Left ventricle myocardium inferior (tissue), 1 donor: ENCODE data around the gene S100A5. TPM values are rescaled to one million over a fixed set of nuclear protein-coding genes. Genes with fewer than 3 reads are reported as not detected.

Experiments used
- DNase-seq: peaks from one replicate; pipeline ENCODE4 v3.0.0-alpha.2; 2020
- H3K27ac ChIP-seq: fragments of 200-600 bp; replicated peaks from 2 replicates; pipeline ENCODE4 v1.8.0; 2021
- H3K27me3 ChIP-seq: fragments of 200-600 bp; 2 replicates; pipeline ENCODE4 v1.8.0; 2021; ENCODE audit warnings: low read depth
- H3K36me3 ChIP-seq: fragments of 200-600 bp; 2 replicates; pipeline ENCODE4 v1.8.0; 2021
- H3K4me1 ChIP-seq: fragments of 200-600 bp; 2 replicates; pipeline ENCODE4 v1.8.0; 2021
- H3K4me3 ChIP-seq: fragments of 200-600 bp; 2 replicates; pipeline ENCODE4 v1.8.0; 2021; ENCODE audit warnings: mild to moderate bottlenecking, moderate library complexity
- H3K9me3 ChIP-seq: fragments of 200-600 bp; replicated peaks from 2 replicates; pipeline ENCODE4 v1.8.0; 2021
- CTCF ChIP-seq: fragments of 200-600 bp; IDR thresholded peaks from 2 replicates; pipeline ENCODE4 v1.8.0; 2021; ENCODE audit warnings: antibody characterized with exemption, mild to moderate bottlenecking, borderline replicate concordance
- intact Hi-C: fragments of 100-400 bp; cut with micrococcal nuclease; formaldehyde crosslinking; loops from one replicate; pipeline ENCODE4 v1.11.0; 2022
- total RNA-seq: library from RNA; stranded (reverse); fragmentation: NEBNext Ultra II Directional; extraction: Animal tissue kit (Norgen Biotek cat#: 25700); gene quantifications from one replicate; pipeline ENCODE4 v1.2.1, GENCODE V29; 2021
- donor health status: DM: no; HTN: yes; CAD: no; lungs with severe emphysema.

The S100A5 gene
- total RNA-seq, 1 donor from 2014 or later: not detected

DNA sequence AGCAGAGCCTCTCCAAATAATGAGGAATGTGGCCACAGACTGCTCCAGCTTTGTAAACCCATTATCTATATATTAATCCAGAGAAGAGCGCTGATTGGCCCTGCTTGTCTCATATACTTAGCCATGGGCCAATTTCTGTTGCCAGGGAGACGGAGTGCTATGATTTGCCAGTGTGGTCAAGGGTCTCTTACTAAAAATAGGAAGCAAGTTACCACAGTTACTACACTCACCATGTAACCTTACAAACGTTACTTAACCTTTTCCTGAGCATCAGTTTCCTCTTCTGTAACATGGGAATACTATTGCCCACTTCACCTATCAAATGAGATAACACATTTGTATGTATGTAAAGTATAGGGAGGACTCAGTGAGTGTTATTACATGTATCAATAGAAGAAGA is 32.6 kb upstream of the S100A5 start:
- Histone ChIP-seq H3K27ac (no peak overlapping the region), H3K36me3 (no peaks in the 10 kb centered on the region), H3K4me3 (no peak overlapping the region), H3K27me3 (no peaks in the 10 kb centered on the region), H3K9me3 (no peaks in the 10 kb centered on the region), H3K4me1 (peaks cover 21% of the 10 kb centered on the region)
- TF ChIP-seq CTCF: no peak
- intact Hi-C loops: no loop called here
- DNase-seq: no peak

GRCh38 chr1:153572569-153573015 is 31.9 kb upstream of the S100A5 start:
- peak; percentile 89 for TF ChIP-seq CTCF
- H3K36me3 ChIP-seq: no peaks in the 10 kb centered on the region
- H3K27me3 ChIP-seq: no peaks in the 10 kb centered on the region
- intact Hi-C loops: no loop called here
- no peak overlapping the region for H3K4me3 ChIP-seq
- no peaks in the 10 kb centered on the region for H3K9me3 ChIP-seq
- peak; percentile 72 for DNase-seq
- peak overlapping the region; percentile 61 for H3K27ac ChIP-seq
- H3K4me1 ChIP-seq: peaks cover 29% of the 10 kb centered on the region

GRCh38 chr1:153571706-153572105 is 31.0 kb upstream of the S100A5 start:
- TF ChIP-seq CTCF: no peak

DNA sequence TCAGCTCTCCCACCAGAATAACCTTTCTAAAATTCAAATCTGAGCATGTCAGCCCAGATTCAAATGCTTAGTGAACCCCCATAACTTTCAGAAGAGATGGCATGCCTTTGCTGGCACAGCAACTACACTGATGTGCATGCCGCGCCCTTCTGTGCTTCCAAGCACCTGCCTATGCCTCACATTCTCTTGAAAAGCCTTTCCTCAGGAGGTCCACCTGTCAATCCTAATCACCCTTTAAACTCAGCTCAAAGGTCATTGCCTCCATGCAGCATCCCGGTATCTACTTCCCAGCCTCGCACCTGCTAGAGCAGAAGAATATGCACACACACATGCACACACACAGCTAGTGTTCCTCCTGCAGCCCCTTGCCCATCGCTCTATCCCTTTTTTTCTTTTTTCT is 30.1 kb upstream of the S100A5 start:
- no peak for TF ChIP-seq CTCF

More at GRCh38 chr1:153571706-153572105, 31.0 kb upstream of the S100A5 start:
- Histone ChIP-seq H3K4me3 (no peak overlapping the region), H3K27ac (no peak overlapping the region), H3K27me3 (no peaks in the 10 kb centered on the region), H3K9me3 (no peaks in the 10 kb centered on the region), H3K4me1 (peaks cover 37% of the 10 kb centered on the region), H3K36me3 (no peaks in the 10 kb centered on the region)
- intact Hi-C loops: no loop called here
- no peak for DNase-seq

DNA sequence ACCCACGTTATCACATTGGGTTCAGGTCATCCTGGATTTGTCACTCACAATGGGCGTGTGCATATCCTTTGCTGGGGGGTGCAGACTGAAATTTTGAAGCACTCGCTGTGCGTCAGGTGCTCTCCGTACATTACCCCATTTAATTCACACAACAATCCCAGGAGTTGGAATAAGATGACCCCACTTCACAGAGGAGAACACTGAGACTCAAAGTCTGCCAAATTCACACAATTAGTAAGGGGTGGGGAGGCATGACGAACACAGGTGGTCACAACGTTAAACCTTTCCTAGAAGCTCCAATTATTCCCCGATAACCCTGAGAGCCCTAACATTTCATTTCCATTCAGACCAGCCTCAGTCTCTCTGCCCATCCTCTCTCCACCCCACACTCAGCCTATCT is 28.7 kb upstream of the S100A5 start:
- intact Hi-C loops: loop anchor here (5.0 to 10.0 kb wide), 2 partner anchors 37 to 55 kb away; no protein-coding TSS in a partner anchor
- Histone ChIP-seq H3K4me3 (no peak overlapping the region), H3K27ac (no peak overlapping the region), H3K27me3 (no peaks in the 10 kb centered on the region), H3K4me1 (peaks cover 54% of the 10 kb centered on the region), H3K36me3 (no peaks in the 10 kb centered on the region), H3K9me3 (no peaks in the 10 kb centered on the region)
- no peak for TF ChIP-seq CTCF
- no peak for DNase-seq

More for the DNA sequence above, 30.1 kb upstream of the S100A5 start:
- no peak for DNase-seq
- no peak overlapping the region for H3K27ac ChIP-seq
- no peak overlapping the region for H3K4me3 ChIP-seq
- peaks cover 46% of the 10 kb centered on the region for H3K4me1 ChIP-seq
- intact Hi-C loops: no loop called here
- H3K9me3 ChIP-seq: no peaks in the 10 kb centered on the region
- no peaks in the 10 kb centered on the region for H3K36me3 ChIP-seq
- H3K27me3 ChIP-seq: no peaks in the 10 kb centered on the region
